ELF-1 (cell line): Measurements from ENCODE around the gene TMA16.
"Not testable (repeated sequence)": the region's sequence is repeated elsewhere in the genome, so short reads cannot be mapped to it uniquely, and the experiment has no call there.

Experiments used
- DNase-seq: peaks from one replicate; pipeline ENCODE4 v3.0.0-alpha.2; 2016; ENCODE audit warnings: low read depth, low spot score

The TMA16 gene

GRCh38 chr4:163515198-163515597 lies 20.7 kb downstream of the TMA16 start:
- no peak for DNase-seq

GRCh38 chr4:163523791-163524365 lies 29.4 kb downstream of the TMA16 start:
- DNase-seq, result no peak

DNA sequence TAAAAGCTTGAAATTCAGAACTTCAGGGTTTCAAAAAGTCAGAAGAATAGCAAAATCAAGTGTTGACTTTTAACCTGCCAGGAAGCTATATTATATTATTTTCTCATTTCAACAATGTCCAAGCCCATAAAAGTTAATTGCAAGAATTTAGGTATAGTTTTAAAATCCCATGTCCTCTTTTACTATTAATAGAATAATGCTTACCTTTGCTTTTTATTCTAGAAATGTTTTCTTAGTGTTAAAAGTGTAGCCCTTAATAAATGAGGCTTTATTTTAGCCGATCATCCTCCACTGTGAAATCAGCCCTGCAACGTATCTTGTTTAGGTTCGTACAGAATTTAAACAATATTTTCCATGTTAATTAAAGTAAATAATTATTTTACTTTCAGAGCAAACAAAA lies 31.5 kb downstream of the TMA16 start:
- no peak for DNase-seq

DNA sequence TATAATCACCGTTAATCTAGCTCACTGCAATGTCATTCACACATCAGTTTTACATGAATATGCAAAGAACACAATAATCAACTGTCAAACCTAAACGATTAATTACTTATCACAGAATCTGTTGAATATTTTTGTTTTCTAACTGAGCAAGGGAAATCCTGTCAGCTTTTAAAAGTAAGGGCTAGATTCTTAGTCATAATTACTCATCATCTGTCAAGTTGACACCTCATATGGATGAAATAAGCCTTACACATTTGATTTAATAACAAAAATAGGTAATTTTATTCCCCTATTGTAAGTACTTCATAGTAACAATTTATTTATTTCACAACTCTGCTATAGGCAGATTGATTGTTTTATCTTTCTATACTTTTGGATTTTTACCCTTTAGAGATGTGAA lies 32.7 kb downstream of the TMA16 start:
- no peak for DNase-seq

GRCh38 chr4:163528653-163529052 lies 34.2 kb downstream of the TMA16 start:
- no peak for DNase-seq

- DNase-seq, result no peak
Measured at GRCh38 chr4:163534056-163534455, 39.6 kb downstream of the TMA16 start.

DNA sequence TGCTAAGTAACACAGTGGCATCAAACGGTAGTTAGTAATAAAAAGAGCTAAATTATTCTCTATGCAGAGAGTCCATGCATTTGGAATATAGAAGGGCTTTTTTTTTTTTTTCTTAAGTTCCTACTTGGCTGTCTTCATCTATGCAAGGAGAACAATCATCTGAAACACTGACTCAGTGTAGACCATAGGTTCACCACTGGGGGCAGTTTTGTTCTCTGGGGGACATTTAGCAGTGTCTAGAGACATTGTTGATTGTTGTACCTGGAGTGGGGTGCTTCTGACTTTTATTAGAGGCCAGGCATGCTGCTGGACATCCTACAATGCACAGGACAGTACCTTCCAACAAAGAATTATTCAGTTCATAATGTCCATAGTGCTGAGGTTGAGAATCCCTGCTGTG lies 41.2 kb downstream of the TMA16 start:
- no peak for DNase-seq

- no peak for DNase-seq
Measured at GRCh38 chr4:163536091-163536490, 41.6 kb downstream of the TMA16 start.

GRCh38 chr4:163537114-163537513 lies 42.6 kb downstream of the TMA16 start:
- DNase-seq, result no peak

GRCh38 chr4:163538820-163539219 lies 44.3 kb downstream of the TMA16 start:
- not testable (repeated sequence) for DNase-seq

DNA sequence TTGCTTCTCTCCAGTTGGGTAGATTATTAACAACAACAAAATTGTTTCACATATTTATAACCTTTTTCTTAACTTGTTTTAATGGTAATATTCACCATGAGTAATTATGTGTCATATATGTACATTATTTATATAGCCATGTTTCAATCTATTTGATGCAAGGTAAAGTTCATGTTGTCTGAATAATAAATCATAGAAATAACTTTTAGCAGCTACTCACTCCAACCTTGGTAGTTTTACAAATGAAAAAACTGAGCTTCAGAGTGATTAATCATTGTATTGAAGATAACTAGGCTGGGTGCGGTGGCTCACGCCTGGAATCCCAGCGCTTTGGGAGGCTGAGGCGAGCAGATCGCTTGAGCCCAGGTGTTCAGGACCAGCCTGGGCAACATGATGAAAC lies 46.0 kb downstream of the TMA16 start:
- no peak for DNase-seq

GRCh38 chr4:163540977-163541376 lies 46.5 kb downstream of the TMA16 start:
- DNase-seq, result no peak

GRCh38 chr4:163542275-163542674 lies 47.8 kb downstream of the TMA16 start:
- no peak for DNase-seq

GRCh38 chr4:163544407-163545038 lies 50.0 kb downstream of the TMA16 start:
- peak; percentile 67 for DNase-seq

DNA sequence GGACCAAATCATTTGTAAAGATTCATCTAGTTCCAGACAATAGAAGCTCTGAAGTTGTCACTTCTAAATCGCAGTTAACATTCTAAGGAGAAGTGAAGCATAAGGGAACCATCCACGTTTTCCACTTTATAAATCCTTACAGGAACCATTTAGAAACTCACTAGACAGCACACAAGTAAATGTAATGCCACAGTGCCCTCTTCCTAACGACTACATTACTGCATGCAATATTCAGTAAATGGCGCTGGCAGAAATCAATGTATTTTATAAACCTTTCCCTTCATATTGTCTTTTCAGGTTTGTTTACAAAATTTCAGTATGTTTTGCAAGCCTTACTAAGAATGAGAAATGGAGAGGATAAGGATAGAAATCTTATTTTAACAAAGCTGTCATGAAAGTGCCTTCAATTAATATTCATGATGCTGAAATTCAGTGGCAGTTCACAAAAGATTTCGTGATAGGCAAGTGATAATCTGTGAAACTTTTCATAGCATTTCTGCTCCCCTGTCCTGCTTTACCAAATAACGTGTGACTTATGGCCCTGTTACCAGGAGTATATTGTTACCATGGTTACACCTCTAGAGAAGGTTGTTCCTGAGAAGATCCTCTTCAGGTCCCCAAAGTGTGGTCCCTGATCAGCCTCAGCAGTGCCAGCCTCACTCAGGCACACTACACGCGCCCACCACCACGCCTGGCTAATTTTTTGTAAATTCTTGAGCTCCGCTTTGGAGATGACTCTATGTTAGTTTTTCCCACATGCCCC lies 54.2 kb downstream of the TMA16 start:
- no peak for DNase-seq

DNA sequence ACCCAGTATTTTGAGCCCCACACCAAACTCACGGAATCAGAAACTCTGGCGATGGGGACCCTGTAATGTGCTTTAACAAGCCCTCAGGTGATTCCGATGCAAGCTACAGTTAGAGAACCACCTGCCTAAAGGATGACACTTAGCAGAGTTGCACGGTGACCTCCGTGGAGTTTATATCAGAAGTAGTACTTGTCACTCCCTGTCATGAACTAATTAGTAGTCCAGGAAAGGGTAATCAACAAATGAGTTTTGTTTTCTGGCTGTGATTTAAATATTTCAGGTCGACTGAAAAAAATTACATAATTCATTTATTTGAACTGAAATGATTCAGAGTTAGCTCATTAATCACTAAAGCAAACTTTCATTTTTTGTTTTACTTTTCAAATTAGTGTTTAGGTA lies 56.4 kb downstream of the TMA16 start:
- no peak for DNase-seq

GRCh38 chr4:163553146-163553545 lies 58.7 kb downstream of the TMA16 start:
- no peak for DNase-seq

DNA sequence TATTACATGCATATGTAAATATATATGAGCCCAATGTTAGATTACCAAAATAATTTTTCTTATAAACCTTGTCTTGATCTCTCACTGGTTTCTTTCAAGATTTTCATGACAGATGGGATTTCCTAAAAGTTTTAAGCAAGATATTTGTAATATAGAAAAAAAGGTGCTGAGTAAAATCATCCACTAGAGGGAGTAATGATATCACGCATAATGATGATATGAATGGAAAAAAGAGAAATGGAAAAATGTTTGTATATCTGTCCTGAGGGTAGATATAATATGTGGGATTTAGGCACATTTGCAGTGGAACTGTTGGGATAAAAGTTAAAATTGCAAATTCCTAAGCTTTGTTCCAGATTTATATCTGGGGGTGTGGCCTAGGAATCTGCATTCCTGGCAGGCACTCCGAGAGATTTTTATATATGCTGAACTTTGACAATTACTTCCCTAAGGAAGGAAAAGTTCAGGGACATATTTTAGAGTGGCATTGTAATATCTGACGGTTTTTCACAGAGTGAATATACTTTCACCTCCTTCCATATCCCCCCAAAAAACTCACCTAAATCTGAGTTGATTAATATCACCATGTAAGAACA lies 60.5 kb downstream of the TMA16 start:
- DNase-seq, result no peak

- no peak for DNase-seq
Measured at GRCh38 chr4:163556177-163556576, 61.7 kb downstream of the TMA16 start.

GRCh38 chr4:163556650-163557391 lies 62.3 kb downstream of the TMA16 start:
- no peak for DNase-seq

DNA sequence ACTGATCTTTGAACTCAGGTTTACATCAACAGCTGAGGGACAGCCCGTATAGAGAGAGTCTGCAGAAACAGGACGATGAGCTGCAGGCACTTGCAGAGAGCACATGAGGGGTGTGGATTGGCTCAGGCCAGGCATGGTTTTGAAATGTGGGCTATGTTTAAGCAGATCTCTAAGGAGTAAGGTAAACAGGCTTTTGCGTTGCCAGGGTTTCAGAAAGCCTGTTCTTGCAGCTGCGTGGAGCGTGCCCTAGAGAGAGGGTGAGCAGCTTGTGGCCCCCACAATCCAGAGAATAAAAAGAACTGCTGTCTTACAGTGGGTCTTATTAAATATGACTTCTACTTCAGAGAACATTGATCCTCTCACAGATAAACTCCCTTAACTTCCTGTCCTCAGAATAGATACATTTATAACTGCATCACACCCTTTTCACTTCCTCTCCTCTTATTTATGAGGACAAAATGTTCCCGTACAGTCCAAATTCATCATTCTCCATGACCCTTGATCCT lies 64.1 kb downstream of the TMA16 start:
- no peak for DNase-seq

DNA sequence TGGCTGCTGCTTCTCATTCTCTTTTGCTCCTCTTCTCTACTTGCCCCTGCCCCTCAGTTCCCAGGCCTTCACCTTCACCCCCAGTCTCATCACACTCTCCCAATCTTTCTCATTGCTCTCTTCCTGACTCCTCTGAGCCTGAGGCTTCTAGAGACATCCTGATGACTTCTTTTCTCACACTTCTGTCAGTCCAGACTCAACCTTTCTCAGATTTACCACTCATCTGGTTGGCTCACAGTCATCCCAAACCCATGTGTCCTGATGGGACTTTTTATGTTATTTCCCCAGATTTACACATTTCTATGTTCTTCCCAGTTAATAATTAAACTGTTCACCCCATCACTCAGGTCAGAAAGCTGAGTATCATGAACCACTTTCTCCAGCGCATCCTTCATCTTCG lies 68.0 kb downstream of the TMA16 start:
- no peak for DNase-seq
